PC-9 (cell line): ENCODE data around the gene ARMC2. TPM values are rescaled to one million over a fixed set of nuclear protein-coding genes. Genes with fewer than 3 reads are reported as not detected.

Experiments used
- BruUV-seq: library from RNA; stranded (reverse); fragments of 400-500 nt; replicated peaks from 2 replicates; lab custom pipeline; 2021; lab: Mats Ljungman, UMichigan
- CTCF ChIA-PET: fragments of 300-600 bp; sonication (Branson Sonifier 250); formaldehyde crosslinking; loops from one replicate; lab custom pipeline; 2022; ENCODE audit warnings: antibody characterized with exemption; lab: Charles Lee
- POLR2A ChIA-PET: fragments of 300-600 bp; sonication (Branson Sonifier 250); formaldehyde crosslinking; loops from one replicate; lab custom pipeline; 2022; ENCODE audit warnings: antibody characterized with exemption; ENCODE audit not compliant: unreplicated experiment; lab: Charles Lee
- DNase-seq, 2 experiments: peaks; one replicate each; pipeline versions ENCODE4 v3.0.0 to v3.0.0-alpha.2; 2015 to 2022; ENCODE audit warnings: mixed read lengths in 1 of 2
- H2AFZ ChIP-seq: fragments of 200-600 bp; sonication (generic); 2 replicates; pipeline ENCODE4 v1.8.1; 2017; ENCODE audit warnings: antibody characterized with exemption
- H3F3A ChIP-seq: fragments of 200-600 bp; sonication (generic); 2 replicates; pipeline ENCODE4 v1.8.1; 2017; ENCODE audit warnings: antibody characterized with exemption, mild to moderate bottlenecking, low read depth; ENCODE audit not compliant: insufficient read depth
- H3K27ac ChIP-seq: fragments of 200-600 bp; sonication (generic); 2 replicates; pipeline ENCODE4 v1.6.1; 2016; ENCODE audit warnings: mixed run types
- H3K27me3 ChIP-seq: fragments of 200-600 bp; sonication (generic); 2 replicates; pipeline ENCODE4 v1.6.1; 2016; ENCODE audit warnings: low read depth, mixed run types; ENCODE audit not compliant: insufficient read depth
- H3K36me3 ChIP-seq: fragments of 200-600 bp; sonication (generic); 2 replicates; pipeline ENCODE4 v1.6.1; 2016; ENCODE audit warnings: low read depth, mixed run types
- H3K4me1 ChIP-seq: fragments of 200-600 bp; sonication (generic); replicated peaks from 2 replicates; pipeline ENCODE4 v1.6.1; 2016; ENCODE audit warnings: mixed run types; ENCODE audit not compliant: insufficient read depth
- H3K4me2 ChIP-seq: fragments of 200-600 bp; sonication (generic); 2 replicates; pipeline ENCODE4 v1.6.1; 2017; ENCODE audit warnings: mixed run types
- H3K4me3 ChIP-seq: fragments of 200-600 bp; sonication (generic); 2 replicates; pipeline ENCODE4 v1.6.1; 2016; ENCODE audit warnings: mixed run types
- H3K79me2 ChIP-seq: fragments of 200-600 bp; sonication (generic); 2 replicates; pipeline ENCODE4 v1.6.1; 2017; ENCODE audit warnings: low read depth, mixed run types
- H3K9me2 ChIP-seq: fragments of 200-600 bp; sonication (generic); 2 replicates; pipeline ENCODE4 v1.8.1; 2017; ENCODE audit warnings: mild to moderate bottlenecking; ENCODE audit not compliant: insufficient read depth
- H3K9me3 ChIP-seq: fragments of 200-600 bp; sonication (generic); 2 replicates; pipeline ENCODE4 v1.8.1; 2016; ENCODE audit warnings: low read depth; ENCODE audit not compliant: insufficient read depth
- H4K20me1 ChIP-seq: fragments of 200-600 bp; sonication (generic); 2 replicates; pipeline ENCODE4 v1.8.1; 2017; ENCODE audit not compliant: insufficient read depth
- CTCF ChIP-seq: fragments of 200-600 bp; sonication (generic); conservative IDR thresholded peaks from 2 replicates; pipeline ENCODE4 v1.6.1; 2017; ENCODE audit warnings: mixed run types, antibody characterized with exemption, mild to moderate bottlenecking, moderate library complexity
- EZH2 ChIP-seq: fragments of 200-600 bp; sonication (generic); IDR thresholded peaks from 2 replicates; pipeline ENCODE4 v1.8.0; 2017; ENCODE audit warnings: antibody characterized with exemption, low read depth
- intact Hi-C: fragments of 100-400 bp; cut with micrococcal nuclease; formaldehyde crosslinking; loops from one replicate; pipeline ENCODE4 v1.10.0; 2022; ENCODE audit not compliant: unreplicated experiment
- total RNA-seq: library from RNA; stranded (reverse); gene quantifications from 2 replicates; pipeline ENCODE4 v1.2.3, GENCODE V29; 2021

ARMC2 gene
- total RNA-seq, 1 experiment from 2014 or later, result 15.5 TPM

- CTCF ChIA-PET, result no interaction called here
- H3K4me3 ChIP-seq, result no peak overlapping the region
- H3K27me3 ChIP-seq, result no peaks in the 10 kb centered on the region
- H4K20me1 ChIP-seq, result no peaks in the 10 kb centered on the region
- peaks cover 18% of the 10 kb centered on the region for H3F3A ChIP-seq
- no peak overlapping the region for H2AFZ ChIP-seq
- no peak overlapping the region for H3K4me2 ChIP-seq
- no peaks in the 10 kb centered on the region for H3K9me3 ChIP-seq
- POLR2A ChIA-PET, result no interaction called here
- no peak for TF ChIP-seq EZH2
- no peak for TF ChIP-seq CTCF
- H3K27ac ChIP-seq, result no peak overlapping the region
- H3K9me2 ChIP-seq, result no peaks in the 10 kb centered on the region
- peaks cover 33% of the 10 kb centered on the region for H3K4me1 ChIP-seq
- H3K79me2 ChIP-seq, result no peaks in the 10 kb centered on the region
- intact Hi-C loops, result no loop called here
- DNase-seq, result no peak
- no TSS peak for BruUV-seq
- no peaks in the 10 kb centered on the region for H3K36me3 ChIP-seq
These were observed 48.4 kb upstream of the ARMC2 start for GRCh38 chr6:108799791-108800190.

GRCh38 chr6:108800427-108800864 is 47.8 kb upstream of the ARMC2 start:
- CTCF ChIA-PET, result no interaction called here
- no TSS peak for BruUV-seq

GRCh38 chr6:108801366-108801765 is 46.9 kb upstream of the ARMC2 start:
- no peaks in the 10 kb centered on the region for H3K9me2 ChIP-seq
- ChIA-PET CTCF (no interaction called here), POLR2A (no interaction called here)
- TF ChIP-seq EZH2 (no peak), CTCF (no peak)
- no peaks in the 10 kb centered on the region for H3K36me3 ChIP-seq
- intact Hi-C loops, result no loop called here
- peaks cover 45% of the 10 kb centered on the region for H3K4me1 ChIP-seq
- no peak overlapping the region for H3K4me3 ChIP-seq
- no peaks in the 10 kb centered on the region for H4K20me1 ChIP-seq
- H3K79me2 ChIP-seq, result no peaks in the 10 kb centered on the region
- peaks cover 19% of the 10 kb centered on the region for H3F3A ChIP-seq
- H3K27ac ChIP-seq, result no peak overlapping the region
- no peak for DNase-seq
- H3K27me3 ChIP-seq, result no peaks in the 10 kb centered on the region
- BruUV-seq, result no TSS peak
- no peak overlapping the region for H3K4me2 ChIP-seq
- no peaks in the 10 kb centered on the region for H3K9me3 ChIP-seq
- no peak overlapping the region for H2AFZ ChIP-seq

More at GRCh38 chr6:108800427-108800864, 47.8 kb upstream of the ARMC2 start:
- intact Hi-C loops, result no loop called here
- POLR2A ChIA-PET, result no interaction called here
- no peak overlapping the region for H3K27ac ChIP-seq
- H3K9me3 ChIP-seq, result no peaks in the 10 kb centered on the region
- no peaks in the 10 kb centered on the region for H3K9me2 ChIP-seq
- H3K4me1 ChIP-seq, result peaks cover 36% of the 10 kb centered on the region
- no peaks in the 10 kb centered on the region for H3K36me3 ChIP-seq
- no peaks in the 10 kb centered on the region for H3K27me3 ChIP-seq
- no peak overlapping the region for H2AFZ ChIP-seq
- TF ChIP-seq EZH2 (no peak), CTCF (no peak)
- no peaks in the 10 kb centered on the region for H4K20me1 ChIP-seq
- no peak for DNase-seq
- H3K4me2 ChIP-seq, result no peak overlapping the region
- no peak overlapping the region for H3K4me3 ChIP-seq
- H3F3A ChIP-seq, result peaks cover 18% of the 10 kb centered on the region
- H3K79me2 ChIP-seq, result no peaks in the 10 kb centered on the region
